HG03439 (cell line): ENCODE results near the gene ARPC1B.
"Not testable (repeated sequence)": the region's sequence is repeated elsewhere in the genome, so short reads cannot be mapped to it uniquely, and the experiment has no call there.

Source experiments
- ATAC-seq: cut with Tn5 transposase; IDR thresholded peaks from one replicate; pipeline ENCODE4 v1.9.1; 2021; ENCODE audit warnings: mild to moderate bottlenecking, moderate library complexity; ENCODE audit not compliant: unreplicated experiment

The ARPC1B gene

DNA sequence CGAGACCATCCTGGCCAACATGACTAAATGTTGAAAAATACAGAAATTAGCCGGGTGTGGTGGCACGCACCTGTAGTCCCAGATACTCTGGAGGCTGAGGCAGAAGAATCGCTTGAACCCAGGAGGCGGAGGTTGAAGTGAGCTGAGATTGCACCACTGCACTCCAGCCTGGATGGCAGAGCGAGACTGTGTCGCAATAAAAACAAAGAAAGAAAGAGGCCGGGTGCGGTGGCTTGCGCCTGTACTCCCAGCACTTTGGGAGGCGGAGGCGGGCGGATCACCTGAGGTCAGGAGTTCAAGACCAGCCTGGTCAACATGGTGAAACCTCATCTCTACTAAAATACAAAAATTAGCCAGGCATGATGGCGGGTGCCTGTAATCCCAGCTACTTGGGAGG is 12.7 kb downstream of the ARPC1B start:
- not testable (repeated sequence) for ATAC-seq

DNA sequence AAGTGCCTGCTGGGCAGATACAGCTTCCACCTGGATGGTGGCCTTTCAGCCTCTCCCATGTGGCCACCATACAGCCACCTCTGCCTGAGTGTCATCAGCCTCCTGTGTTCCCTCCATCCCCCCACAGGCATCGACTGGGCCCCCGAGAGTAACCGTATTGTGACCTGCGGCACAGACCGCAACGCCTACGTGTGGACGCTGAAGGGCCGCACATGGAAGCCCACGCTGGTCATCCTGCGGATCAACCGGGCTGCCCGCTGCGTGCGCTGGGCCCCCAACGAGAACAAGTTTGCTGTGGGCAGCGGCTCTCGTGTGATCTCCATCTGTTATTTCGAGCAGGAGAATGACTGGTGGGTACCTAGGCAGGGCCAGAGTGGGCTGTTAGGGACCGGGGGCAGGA is 13.4 kb downstream of the ARPC1B start:
- no peak for ATAC-seq

DNA sequence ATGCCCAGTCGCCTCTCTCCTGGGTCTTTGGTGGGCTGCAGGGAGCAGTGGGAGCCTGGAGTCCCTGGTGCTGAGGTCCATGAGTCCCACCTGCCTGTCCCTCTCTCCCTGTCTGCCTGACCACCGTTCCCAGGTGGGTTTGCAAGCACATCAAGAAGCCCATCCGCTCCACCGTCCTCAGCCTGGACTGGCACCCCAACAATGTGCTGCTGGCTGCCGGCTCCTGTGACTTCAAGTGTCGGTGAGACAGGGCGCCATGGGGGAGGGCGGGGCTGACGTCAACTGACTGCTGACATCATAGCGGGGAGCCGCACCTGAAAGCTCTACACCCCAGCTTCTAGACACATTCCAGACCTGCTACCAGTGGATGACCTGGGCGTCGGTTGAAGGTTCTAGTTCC is 15.2 kb downstream of the ARPC1B start:
- no peak for ATAC-seq

DNA sequence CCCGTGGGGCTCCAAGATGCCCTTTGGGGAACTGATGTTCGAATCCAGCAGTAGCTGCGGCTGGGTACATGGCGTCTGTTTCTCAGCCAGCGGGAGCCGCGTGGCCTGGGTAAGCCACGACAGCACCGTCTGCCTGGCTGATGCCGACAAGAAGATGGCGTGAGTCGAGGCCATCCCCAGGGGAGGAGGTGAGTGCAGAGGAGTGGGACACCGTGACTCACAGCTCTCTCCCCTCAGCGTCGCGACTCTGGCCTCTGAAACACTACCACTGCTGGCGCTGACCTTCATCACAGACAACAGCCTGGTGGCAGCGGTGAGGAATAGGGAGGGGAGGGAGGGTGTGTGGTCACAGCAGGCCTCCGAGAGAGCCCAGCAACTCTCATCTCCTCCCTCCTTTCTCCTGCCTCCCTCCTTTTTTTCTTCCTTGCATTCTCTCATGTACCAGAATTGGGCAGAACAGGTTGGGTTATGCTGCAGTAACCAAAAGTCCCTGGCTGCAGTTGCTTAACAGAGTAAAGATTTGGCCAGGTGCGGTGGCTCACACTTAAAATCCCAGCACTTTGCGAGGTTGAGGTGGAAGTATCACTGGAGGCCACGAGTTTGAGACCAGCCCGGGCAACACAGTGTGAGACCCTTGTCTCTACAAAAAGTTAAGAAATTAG is 16.5 kb downstream of the ARPC1B start:
- ATAC-seq = no peak

DNA sequence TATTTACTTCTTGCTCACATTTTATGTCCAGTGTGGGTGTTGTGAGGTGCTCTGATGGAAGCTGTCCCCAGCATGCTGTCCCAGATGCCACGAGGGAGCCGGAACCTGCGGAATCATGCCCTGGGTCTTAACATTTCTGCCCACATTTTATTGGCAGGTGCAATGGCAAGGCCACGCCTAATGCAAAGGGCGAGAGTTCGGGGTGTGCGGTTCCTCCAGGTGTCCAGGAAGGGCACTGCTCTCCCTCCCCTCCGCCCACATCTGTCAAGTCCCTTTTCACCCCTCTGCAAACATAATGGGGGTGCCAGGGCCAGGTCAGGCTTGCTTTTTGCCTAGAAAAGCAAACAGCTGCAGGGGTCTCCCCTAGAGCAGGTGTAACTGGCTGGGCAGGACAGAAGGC is 17.5 kb downstream of the ARPC1B start:
- no peak for ATAC-seq

DNA sequence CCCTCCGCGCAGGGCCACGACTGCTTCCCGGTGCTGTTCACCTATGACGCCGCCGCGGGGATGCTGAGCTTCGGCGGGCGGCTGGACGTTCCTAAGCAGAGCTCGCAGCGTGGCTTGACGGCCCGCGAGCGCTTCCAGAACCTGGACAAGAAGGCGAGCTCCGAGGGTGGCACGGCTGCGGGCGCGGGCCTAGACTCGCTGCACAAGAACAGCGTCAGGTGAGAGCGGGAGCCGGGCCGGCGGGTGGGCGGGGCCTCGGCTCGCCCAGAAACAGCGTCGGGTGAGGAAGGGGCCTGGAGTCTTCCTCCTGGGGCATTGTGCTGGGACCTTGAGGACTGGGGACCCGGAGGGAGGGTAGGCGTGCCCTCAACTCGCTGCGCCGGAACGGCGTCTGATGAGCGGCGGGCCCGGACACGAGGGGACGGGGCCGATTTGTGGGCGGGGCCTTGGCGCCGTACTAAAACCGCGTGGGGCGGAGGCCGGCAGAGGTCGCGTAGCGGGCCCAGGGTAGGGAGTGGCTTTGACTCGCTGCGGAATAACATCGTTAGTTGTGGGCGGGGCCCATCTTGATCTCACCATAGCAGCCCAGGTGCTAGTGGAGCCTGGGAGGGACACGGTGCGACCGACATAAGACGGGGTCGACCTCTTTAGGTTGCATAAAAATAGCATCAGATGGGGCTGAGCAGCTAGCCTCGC is 18.3 kb downstream of the ARPC1B start:
- no peak for ATAC-seq

DNA sequence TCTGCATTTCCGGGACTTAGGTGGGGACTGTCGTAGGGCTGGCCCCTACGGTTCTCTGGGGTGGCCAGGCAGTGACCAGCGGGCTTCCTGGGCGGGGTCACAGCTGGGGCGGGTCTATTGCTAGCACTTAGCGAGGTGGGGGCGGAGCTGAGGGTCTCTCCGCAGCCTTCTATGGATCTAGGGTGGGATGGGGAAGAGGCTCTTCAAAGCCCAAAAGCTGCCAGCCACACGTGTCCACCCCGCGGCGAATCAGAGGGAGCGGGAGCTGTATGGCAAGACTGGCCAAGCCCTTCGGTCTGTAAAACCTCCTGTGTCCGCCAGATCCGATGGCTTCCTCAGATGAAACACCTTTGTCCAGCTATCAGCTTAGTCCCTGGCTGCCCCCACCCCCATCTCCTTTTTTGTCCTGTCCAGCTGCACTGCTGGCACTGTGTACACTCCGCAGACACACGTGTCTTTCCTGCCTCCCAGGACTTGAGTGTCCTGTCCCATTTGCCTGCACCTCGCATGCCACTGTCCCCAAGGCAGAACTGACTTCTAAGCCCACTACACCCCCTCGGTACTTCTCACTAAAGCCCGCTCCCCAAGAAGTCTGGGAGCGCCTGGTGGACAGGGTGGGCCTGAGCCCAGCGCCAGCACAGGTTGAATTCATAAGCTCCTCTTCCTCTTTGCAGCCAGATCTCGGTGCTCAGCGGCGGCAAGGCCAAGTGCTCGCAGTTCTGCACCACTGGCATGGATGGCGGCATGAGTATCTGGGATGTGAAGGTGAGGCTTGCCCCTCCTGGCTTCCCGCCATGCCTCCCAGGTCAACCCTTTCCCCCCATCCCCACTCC is 19.0 kb downstream of the ARPC1B start:
- ATAC-seq = no peak

DNA sequence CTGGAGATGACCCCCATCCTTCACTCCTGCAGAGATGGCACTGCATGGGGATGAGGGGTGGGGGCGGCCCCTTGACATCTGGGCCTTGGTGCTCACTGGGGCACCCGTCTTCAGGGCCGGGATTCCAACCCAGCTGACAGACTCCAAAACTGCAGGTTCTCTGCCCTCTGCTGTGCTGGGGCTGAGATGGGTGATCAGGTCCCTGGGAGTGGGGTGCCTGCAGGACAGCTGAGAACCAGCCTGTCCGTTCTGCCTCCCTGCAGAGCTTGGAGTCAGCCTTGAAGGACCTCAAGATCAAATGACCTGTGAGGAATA is 19.6 kb downstream of the ARPC1B start:
- no peak for ATAC-seq

DNA sequence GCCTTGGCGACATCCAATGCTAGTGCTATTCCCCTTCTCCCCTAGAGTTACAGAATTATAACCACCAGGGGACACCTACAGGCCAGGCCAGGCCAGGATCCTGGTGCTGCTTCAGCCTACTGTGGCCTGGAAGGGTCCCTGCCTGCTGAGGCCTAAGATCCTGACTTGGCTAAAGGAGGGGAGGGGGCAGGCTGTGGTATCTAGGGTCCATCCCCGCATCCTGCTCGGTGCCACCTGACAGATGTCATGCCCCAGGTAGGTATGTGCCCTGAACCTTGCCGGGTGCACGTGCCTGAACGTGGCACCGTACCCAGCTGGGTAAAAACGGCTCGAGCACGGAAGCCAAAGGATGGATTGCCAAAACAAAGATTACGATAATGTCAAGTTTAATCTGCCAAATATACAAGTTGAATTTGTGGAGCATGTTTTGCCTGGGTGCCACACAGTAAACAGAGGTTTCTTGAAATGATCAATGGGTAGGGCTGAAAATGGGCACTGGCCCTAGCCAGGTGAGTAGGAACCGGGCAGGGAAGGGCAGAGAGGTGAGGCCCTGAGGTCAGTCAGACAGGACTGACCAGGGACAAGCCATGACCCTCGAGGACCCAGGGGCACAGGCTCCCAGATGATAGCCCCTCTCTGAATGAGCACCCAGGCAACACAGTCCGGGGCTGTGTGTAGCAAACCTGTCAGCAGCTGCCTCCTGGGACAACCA is 21.2 kb downstream of the ARPC1B start:
- ATAC-seq = no peak

DNA sequence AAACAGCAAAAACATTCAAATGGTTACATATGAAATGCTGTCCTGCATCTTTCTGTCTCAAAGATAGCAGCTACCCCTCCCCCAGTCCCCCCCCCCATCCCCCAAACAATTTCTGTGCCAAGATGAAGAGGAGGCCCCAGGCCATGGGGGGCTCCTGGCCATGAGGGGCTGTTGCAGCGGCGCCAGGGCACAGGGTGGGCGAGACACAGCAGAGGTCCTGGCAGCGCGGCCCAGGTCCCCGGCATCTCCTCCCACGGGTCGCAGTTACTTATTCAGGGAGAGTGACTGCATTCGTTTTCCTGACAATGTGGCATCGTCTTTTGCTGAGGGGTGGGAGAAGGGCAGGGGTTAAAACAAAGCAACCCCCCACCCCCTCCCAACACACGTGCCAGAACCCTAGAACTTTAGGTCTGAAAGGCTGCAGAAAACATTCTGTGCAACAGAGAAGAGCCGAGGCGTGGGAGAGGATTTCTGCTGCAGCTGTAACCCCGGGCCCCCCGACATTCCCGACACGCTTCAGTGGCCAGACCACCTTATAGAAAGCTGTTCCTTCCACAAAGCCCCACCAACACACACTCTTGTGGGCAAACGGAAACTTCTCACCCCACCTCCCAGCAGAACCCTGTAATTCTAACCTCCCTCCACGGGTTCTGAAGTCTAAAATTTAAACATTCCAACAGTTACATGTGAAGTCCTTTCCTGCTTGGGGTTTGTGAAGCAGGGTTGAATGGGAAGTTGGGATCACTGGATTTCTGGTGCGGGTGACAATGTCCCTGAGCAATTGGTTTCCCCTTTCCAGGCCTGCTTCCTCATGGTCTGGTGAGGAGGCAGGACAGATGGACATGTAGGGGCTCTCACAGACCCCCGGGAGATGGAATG is 22.1 kb downstream of the ARPC1B start:
- no peak for ATAC-seq

DNA sequence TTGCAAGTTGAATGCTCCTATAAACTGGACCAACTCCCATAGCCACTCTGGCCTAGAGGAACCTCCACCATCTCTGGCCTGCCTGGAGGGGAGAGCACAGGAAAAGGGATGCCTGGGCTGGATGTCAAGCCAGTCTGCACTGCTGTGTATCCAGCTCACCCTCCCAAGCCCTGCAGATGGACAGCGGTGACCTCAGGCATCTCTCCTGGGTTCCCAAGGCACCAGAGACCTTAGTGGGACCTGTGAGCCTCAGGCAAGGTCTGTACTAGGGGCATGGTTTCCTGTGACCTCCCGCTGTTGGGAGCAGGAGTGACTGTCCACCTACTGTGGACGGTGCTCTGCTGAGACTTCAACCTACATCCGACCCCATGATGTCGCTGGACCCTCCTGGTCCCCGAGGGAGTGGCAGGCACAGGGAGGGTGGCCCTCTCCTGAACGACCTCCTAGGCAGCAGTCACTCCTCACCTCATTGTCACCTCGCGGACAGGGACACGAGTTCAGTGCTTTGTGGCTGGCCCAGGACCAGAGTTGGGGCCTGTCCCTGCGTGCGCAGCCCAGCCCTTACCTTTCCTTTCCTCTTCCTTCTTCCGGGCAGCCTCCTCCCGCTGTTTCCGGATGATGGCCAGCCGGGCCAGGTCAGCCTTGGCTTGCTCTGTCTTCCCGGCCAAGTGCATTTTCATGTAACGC is 22.9 kb downstream of the ARPC1B start:
- ATAC-seq = no peak

DNA sequence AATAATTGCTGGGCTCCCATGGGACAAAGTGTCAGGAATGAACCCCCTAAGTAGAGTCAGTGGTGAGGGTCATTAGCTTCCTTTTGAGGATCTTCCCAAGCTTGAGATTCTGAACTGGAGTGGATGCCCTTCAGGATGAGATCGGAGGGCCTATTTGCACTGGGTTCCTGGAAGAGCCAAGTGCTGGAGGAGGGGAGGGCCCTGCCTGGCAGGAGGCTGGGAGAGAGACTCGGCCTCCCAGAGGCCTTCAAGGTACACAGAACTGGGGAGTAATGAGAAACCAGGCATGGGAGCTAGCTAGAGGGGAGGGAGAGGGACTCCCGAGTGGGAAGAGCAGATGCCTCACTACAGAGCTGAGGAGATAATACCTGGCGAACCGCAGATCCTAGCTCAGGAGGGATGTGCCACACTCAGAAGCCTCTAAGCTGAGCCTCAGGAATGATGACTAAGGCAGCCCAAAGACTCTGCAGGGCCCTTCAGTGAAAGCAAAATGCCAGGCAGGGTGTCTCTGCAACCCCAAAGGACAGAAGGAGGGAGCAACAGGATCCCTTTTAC is 24.4 kb downstream of the ARPC1B start:
- no peak for ATAC-seq

DNA sequence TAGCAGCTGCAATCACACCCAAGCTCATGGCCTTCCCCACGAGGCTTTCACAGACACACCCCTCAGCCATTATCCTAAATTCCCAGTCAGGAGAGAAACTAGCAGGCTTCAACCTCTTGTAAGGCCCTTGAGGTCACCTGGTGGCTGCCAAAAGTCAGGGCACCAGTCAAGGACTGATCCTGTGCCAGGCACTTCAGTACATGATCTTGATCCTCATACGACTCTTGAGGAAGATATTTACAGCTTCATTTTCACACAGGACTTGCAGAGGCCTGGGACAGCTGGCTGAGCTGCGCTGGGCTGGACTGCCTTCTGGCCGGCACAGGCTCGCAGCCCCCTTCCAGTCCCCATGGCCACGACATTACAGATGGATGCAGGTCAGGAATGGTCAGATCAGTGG is 25.1 kb downstream of the ARPC1B start:
- ATAC-seq = no peak

DNA sequence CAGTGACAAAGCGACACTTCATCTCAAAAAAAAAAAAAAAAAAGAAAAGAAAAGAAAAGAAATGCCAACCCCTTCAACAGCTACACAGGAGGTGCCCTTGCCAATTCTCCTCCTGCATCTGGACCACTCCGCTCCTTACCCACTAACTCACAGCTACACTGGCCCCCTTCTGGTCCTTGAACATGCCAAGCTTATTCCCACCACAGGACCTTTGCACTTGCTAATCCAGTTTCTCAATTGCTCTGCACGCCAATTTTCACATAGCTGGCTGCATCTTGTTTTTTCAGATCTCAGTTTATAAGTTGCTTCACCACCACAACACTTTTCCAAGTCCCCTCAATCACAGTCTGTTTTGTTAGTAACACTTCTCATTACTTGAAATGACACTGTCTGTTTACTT is 28.3 kb downstream of the ARPC1B start:
- ATAC-seq = no peak

DNA sequence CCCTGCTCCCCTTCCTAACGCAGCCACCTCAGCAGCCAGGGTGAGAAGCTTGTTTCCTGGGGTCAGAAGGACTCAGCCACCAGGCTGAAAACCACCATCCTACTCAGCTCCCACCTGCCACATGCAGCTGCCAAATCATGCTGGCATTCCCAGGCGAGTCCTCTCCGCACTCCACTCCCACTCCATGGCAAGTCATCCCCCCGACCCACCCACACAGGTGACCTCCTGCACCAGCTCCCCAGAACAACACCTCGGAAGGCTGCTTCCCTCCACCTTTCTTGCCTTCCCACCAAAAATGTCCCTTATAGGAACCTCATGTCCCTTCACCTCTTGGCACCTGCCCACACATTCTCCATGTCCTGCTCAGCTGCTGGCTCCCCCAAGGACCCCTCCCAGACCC is 29.2 kb downstream of the ARPC1B start:
- ATAC-seq = no peak

DNA sequence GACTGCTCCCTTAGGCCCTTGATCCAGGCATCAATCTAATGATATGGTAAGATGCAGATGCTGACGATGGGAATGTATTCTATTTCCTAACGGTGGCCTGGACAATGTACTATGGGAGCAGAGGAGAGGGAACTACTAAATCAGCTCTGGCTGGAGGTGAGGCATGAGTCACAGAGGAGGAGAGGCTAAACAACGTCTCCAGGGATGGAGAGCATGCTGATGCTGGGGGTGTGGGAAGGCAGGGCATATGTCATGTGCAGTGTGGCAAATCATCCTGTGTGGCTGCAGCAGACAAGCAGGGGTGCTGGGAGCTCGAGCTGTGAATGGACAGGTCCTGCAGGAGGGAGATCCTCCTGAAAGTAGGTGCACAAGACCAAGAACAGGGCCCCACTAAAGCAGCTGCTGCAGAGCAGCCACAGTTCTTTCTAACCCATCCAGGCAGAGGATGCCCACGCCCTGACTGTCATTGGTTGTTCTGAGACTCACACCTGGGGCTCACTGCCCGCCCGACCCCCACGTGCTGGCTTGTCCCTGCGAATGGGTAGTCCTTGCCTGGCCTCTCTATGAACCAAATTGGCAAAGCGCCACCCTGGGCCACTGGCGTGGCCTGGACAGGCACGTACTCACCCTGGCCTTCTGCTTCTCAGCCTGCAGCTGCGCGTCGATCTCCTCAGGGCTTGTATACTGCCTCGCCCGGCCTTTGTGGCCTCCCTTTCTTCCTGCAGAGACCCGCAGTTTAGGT is 29.9 kb downstream of the ARPC1B start:
- no peak for ATAC-seq

DNA sequence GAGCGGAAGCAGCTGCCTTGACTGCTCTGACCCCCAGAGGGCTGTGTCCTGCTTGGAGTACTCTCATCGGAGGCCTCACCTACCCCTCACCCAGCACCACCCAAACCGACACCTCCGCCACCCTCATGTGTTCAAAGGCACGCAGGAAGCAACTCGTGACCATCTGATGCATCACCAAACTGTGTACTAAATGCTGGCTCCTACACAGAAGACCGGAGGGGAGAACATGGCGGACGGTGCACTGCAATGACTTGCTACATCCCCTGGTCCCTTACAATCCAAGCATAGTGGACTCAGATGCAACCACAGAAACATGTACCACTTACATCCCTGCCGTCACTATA is 30.4 kb downstream of the ARPC1B start:
- no peak for ATAC-seq

DNA sequence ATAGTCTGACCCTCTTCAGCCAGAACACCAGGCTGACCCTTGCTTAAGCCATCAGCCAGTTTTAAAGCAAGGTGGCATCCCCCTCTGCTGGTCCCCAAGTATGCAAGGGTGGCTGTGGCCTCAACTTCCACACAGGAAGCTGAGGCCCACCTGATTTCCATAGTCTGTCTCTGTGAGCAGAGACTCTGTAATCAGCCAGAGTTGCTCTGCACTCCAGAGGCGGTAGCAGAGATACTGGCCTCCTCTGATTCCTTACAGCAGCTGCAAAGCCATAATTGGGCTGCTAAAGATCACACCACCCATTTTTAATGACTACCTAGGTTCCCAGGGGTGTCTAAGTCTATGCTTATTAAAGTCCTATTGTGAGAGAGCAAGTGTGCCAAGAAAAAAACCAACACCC is 32.0 kb downstream of the ARPC1B start:
- ATAC-seq = no peak

DNA sequence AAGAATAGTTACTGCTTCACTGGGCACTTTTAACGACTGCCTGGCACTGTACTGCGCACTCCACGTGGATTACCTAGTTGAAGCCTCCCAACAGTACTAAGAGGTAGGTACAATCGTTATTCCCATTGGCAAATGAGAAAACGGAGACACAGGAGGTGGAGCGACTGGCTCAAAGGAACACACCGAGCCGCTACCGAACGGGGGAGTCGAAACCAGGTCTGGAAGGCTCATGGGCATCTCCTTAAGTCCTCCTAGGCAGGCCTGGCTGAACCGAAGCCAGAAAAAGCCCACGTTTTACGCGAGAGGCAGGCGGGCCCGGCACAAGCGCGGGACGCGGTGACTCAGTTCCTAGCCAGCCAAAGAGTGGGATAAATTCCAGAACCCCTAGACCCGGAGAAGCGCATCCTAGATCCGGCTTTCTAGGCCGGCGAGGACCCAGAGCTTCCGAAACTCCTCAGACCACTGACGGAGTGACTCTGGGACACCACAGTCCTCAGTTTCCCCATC is 33.4 kb downstream of the ARPC1B start:
- ATAC-seq = no peak
